ENCODE results near the gene DNAH14. TPM values are rescaled to one million over a fixed set of nuclear protein-coding genes. Genes with fewer than 3 reads are reported as not detected.
A peak's percentile ranks its signal among the peaks of the same experiment; 100 is the strongest.
"Not testable (repeated sequence)": the region's sequence is repeated elsewhere in the genome, so short reads cannot be mapped to it uniquely, and the experiment has no call there.

DNAH14 gene
- total and polyA plus RNA-seq, 10 of the 15 experiments (the other 5 are each of a cell fraction or from before 2014, with no cell fraction given) = 2.0 to 7.9 (median 4.8) TPM

DNA sequence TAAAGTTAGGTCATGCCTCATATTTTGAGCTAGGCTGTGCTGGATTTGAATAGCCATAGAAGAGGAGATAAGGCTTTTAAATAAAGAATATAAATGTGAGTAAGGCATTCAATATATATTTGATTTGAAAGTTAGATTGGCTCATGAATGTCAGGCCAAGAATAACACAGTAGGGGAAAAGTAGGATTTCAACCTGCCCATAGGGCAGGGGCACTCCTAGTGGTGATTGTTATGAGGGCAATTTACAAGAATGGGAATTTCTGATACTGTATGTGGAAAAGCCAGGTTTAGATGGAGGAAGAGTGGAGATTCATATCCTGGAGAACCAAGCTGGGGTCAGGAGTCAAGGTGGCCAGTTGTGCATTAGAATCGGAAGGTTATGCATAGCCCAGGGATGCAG is 74.9 kb downstream of the DNAH14 start:
- H3K36me3 ChIP-seq (ENCODE audit: control insufficient read depth in 2 of 2, insufficient read depth in 2 of 2, low read length in 1 of 2) = no peaks in the 10 kb centered on the region
- SMC1A ChIA-PET (ENCODE audit: uncharacterized antibody, unreplicated experiment) = no interaction called here
- no TSS peak for BruUV-seq (replicated peaks)
- no peaks in the 10 kb centered on the region for H3K4me1 ChIP-seq (ENCODE audit: control insufficient read depth, insufficient read depth, low read length)
- RAD21 ChIA-PET (ENCODE audit: unreplicated experiment) = no interaction called here
- no peaks in the 10 kb centered on the region for H3K9me3 ChIP-seq (replicated peaks; ENCODE audit: control insufficient read depth, insufficient read depth, low read length)
- FAIRE-seq = no peak
- H3K27me3 ChIP-seq (replicated peaks in 1 of 2; ENCODE audit: control insufficient read depth in 2 of 2, insufficient read depth in 2 of 2, low read length in 1 of 2) = no peaks in the 10 kb centered on the region
- no peaks in the 10 kb centered on the region for H3K79me2 ChIP-seq (ENCODE audit: control insufficient read depth, insufficient read depth, low read length)
- DNase-seq (ENCODE audit: low read depth, low spot score) = no peak
- CTCF ChIA-PET = no interaction called here
- 100% methylated on average over 1 of the region's 1 CpG for WGBS (ENCODE audit: insufficient coverage, insufficient replicate concordance, low lambda C conversion rate, missing lambda C conversion rate)
- no peaks in the 10 kb centered on the region for H4K20me1 ChIP-seq (ENCODE audit: control insufficient read depth, insufficient read depth)
- in situ Hi-C loops (cut with MboI) (no loop called here), intact Hi-C loops (cut with micrococcal nuclease; ENCODE audit: unreplicated experiment) (no loop called here)
- POLR2A ChIA-PET = no interaction called here
- no peak overlapping the region for H2AFZ ChIP-seq (ENCODE audit: control insufficient read depth, low read depth, low read length)
- no peak for ATAC-seq
- TF ChIP-seq, protein P1, sequence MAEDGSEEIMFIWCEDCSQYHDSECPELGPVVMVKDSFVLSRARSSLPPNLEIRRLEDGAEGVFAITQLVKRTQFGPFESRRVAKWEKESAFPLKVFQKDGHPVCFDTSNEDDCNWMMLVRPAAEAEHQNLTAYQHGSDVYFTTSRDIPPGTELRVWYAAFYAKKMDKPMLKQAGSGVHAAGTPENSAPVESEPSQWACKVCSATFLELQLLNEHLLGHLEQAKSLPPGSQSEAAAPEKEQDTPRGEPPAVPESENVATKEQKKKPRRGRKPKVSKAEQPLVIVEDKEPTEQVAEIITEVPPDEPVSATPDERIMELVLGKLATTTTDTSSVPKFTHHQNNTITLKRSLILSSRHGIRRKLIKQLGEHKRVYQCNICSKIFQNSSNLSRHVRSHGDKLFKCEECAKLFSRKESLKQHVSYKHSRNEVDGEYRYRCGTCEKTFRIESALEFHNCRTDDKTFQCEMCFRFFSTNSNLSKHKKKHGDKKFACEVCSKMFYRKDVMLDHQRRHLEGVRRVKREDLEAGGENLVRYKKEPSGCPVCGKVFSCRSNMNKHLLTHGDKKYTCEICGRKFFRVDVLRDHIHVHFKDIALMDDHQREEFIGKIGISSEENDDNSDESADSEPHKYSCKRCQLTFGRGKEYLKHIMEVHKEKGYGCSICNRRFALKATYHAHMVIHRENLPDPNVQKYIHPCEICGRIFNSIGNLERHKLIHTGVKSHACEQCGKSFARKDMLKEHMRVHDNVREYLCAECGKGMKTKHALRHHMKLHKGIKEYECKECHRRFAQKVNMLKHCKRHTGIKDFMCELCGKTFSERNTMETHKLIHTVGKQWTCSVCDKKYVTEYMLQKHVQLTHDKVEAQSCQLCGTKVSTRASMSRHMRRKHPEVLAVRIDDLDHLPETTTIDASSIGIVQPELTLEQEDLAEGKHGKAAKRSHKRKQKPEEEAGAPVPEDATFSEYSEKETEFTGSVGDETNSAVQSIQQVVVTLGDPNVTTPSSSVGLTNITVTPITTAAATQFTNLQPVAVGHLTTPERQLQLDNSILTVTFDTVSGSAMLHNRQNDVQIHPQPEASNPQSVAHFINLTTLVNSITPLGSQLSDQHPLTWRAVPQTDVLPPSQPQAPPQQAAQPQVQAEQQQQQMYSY (CRISPR knock-in tag; IDR thresholded peaks at IDR 0.05) = no peak
- TF ChIP-seq, protein P2, sequence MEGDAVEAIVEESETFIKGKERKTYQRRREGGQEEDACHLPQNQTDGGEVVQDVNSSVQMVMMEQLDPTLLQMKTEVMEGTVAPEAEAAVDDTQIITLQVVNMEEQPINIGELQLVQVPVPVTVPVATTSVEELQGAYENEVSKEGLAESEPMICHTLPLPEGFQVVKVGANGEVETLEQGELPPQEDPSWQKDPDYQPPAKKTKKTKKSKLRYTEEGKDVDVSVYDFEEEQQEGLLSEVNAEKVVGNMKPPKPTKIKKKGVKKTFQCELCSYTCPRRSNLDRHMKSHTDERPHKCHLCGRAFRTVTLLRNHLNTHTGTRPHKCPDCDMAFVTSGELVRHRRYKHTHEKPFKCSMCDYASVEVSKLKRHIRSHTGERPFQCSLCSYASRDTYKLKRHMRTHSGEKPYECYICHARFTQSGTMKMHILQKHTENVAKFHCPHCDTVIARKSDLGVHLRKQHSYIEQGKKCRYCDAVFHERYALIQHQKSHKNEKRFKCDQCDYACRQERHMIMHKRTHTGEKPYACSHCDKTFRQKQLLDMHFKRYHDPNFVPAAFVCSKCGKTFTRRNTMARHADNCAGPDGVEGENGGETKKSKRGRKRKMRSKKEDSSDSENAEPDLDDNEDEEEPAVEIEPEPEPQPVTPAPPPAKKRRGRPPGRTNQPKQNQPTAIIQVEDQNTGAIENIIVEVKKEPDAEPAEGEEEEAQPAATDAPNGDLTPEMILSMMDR (IDR thresholded peaks at IDR 0.05 in 2 of 3, conservative IDR thresholded peaks at IDR 0.05 in 1 of 3; ENCODE audit: control insufficient read depth in 2 of 3, extremely low read depth in 1 of 3, insufficient read depth in 1 of 3, low read depth in 3 of 3, low read length in 3 of 3) = 0 out of 6 replicates have a peak, but pooled peaks of 1 of the 3 experiments have one; percentile 11
- H3K27ac ChIP-seq (ENCODE audit: control insufficient read depth, insufficient read depth) = no peak overlapping the region
- H3K9ac ChIP-seq (ENCODE audit: control insufficient read depth, insufficient read depth, low read length) = no peak overlapping the region
- no peak overlapping the region for H3K4me3 ChIP-seq
- H3K4me2 ChIP-seq (ENCODE audit: control insufficient read depth, insufficient read depth) = no peak overlapping the region

DNA sequence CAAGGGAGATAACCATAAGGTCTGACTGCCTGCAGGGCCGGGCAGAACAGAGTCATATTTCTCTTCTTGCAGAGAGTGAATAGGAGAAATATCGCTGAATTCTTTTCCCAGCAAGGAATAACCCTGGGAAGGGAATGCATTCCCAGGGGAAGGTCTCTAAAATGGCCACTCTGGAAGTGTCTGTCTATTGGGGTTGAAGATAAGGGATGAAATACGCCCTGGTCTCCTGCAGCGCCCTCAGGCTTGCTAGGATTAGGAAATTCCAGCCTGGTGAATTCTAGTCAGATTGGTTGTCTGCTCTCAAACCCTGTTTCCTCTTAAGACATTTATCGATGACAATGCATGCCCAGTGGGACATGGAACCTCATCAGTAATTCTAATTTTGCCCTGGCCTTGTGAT is 76.9 kb downstream of the DNAH14 start:
- H3K4me2 ChIP-seq (ENCODE audit: control insufficient read depth, insufficient read depth); CTCF ChIA-PET; H3K4me3 ChIP-seq; H3K79me2 ChIP-seq (ENCODE audit: control insufficient read depth, insufficient read depth, low read length); H3K9me3 ChIP-seq (replicated peaks; ENCODE audit: control insufficient read depth, insufficient read depth, low read length); DNase-seq (ENCODE audit: low read depth, low spot score); intact Hi-C loops (cut with micrococcal nuclease; ENCODE audit: unreplicated experiment); POLR2A ChIA-PET; FAIRE-seq; H3K4me1 ChIP-seq (ENCODE audit: control insufficient read depth, insufficient read depth, low read length); H2AFZ ChIP-seq (ENCODE audit: control insufficient read depth, low read depth, low read length); H3K36me3 ChIP-seq (ENCODE audit: control insufficient read depth in 2 of 2, insufficient read depth in 2 of 2, low read length in 1 of 2); H3K27me3 ChIP-seq (replicated peaks in 1 of 2; ENCODE audit: control insufficient read depth in 2 of 2, insufficient read depth in 2 of 2, low read length in 1 of 2); RAD21 ChIA-PET (ENCODE audit: unreplicated experiment); H4K20me1 ChIP-seq (ENCODE audit: control insufficient read depth, insufficient read depth); in situ Hi-C loops (cut with MboI); H3K27ac ChIP-seq (ENCODE audit: control insufficient read depth, insufficient read depth); H3K9ac ChIP-seq (ENCODE audit: control insufficient read depth, insufficient read depth, low read length); ATAC-seq; BruUV-seq (replicated peaks): not testable (repeated sequence)
- WGBS (ENCODE audit: insufficient coverage, insufficient replicate concordance, low lambda C conversion rate, missing lambda C conversion rate) = 29% methylated on average over 5 of the region's 5 CpGs
- SMC1A ChIA-PET (ENCODE audit: uncharacterized antibody, unreplicated experiment) = interaction anchor here (0.6 kb wide), 1 partner anchor 696 kb away, joined by 3 read pairs; no protein-coding TSS in a partner anchor

GRCh38 chr1:225008050-225008449 is 78.6 kb downstream of the DNAH14 start:
- POLR2A ChIA-PET; FAIRE-seq; H3K27me3 ChIP-seq (replicated peaks in 1 of 2; ENCODE audit: control insufficient read depth in 2 of 2, insufficient read depth in 2 of 2, low read length in 1 of 2); ATAC-seq; H3K9me3 ChIP-seq (replicated peaks; ENCODE audit: control insufficient read depth, insufficient read depth, low read length); BruUV-seq (replicated peaks); SMC1A ChIA-PET (ENCODE audit: uncharacterized antibody, unreplicated experiment); in situ Hi-C loops (cut with MboI); RAD21 ChIA-PET (ENCODE audit: unreplicated experiment); H3K4me3 ChIP-seq; H3K4me2 ChIP-seq (ENCODE audit: control insufficient read depth, insufficient read depth); DNase-seq (ENCODE audit: low read depth, low spot score); CTCF ChIA-PET; H3K79me2 ChIP-seq (ENCODE audit: control insufficient read depth, insufficient read depth, low read length); H2AFZ ChIP-seq (ENCODE audit: control insufficient read depth, low read depth, low read length); H3K4me1 ChIP-seq (ENCODE audit: control insufficient read depth, insufficient read depth, low read length); H3K27ac ChIP-seq (ENCODE audit: control insufficient read depth, insufficient read depth); intact Hi-C loops (cut with micrococcal nuclease; ENCODE audit: unreplicated experiment); H4K20me1 ChIP-seq (ENCODE audit: control insufficient read depth, insufficient read depth); H3K36me3 ChIP-seq (ENCODE audit: control insufficient read depth in 2 of 2, insufficient read depth in 2 of 2, low read length in 1 of 2); H3K9ac ChIP-seq (ENCODE audit: control insufficient read depth, insufficient read depth, low read length): not testable (repeated sequence)
- WGBS (ENCODE audit: insufficient coverage, insufficient replicate concordance, low lambda C conversion rate, missing lambda C conversion rate) = 63% methylated on average over 3 of the region's 5 CpGs

All from GM12878 (cell line).